ENCODE results near the gene FAM78B.

Gene FAM78B

GRCh38 chr1:166166698-166167571 is at the start of gene FAM78B:
FAM78B (minus strand) TSS chr1:166167001; CDS start chr1:166166248, 753 bp downstream.
- no peak for DNase-seq

- DNase-seq = no peak
Measured at GRCh38 chr1:166202546-166202945, 35.7 kb upstream of the FAM78B start.

- DNase-seq = no peak
Measured at GRCh38 chr1:166200743-166201142, 33.9 kb upstream of the FAM78B start.

- DNase-seq = no peak
Measured at GRCh38 chr1:166197597-166197996, 30.8 kb upstream of the FAM78B start.

- no peak for DNase-seq
Measured at GRCh38 chr1:166197141-166197540, 30.3 kb upstream of the FAM78B start.

- no peak for DNase-seq
Measured at GRCh38 chr1:166193057-166193698, 26.4 kb upstream of the FAM78B start.

- no peak for DNase-seq
Measured at GRCh38 chr1:166190400-166190799, 23.6 kb upstream of the FAM78B start.

GRCh38 chr1:166189126-166189525 is 22.3 kb upstream of the FAM78B start:
- no peak for DNase-seq

GRCh38 chr1:166185526-166185925 is 18.7 kb upstream of the FAM78B start:
- no peak for DNase-seq

GRCh38 chr1:166184897-166185296 is 18.1 kb upstream of the FAM78B start:
- no peak for DNase-seq

- DNase-seq = no peak
Measured at GRCh38 chr1:166184012-166184411, 17.2 kb upstream of the FAM78B start.

GRCh38 chr1:166182281-166182680 is 15.5 kb upstream of the FAM78B start:
- DNase-seq = no peak

- DNase-seq = no peak
Measured at GRCh38 chr1:166176416-166176815, 9.6 kb upstream of the FAM78B start.

- DNase-seq = no peak
Measured at GRCh38 chr1:166175032-166175431, 8.2 kb upstream of the FAM78B start.

GRCh38 chr1:166174108-166174507 is 7.3 kb upstream of the FAM78B start:
- DNase-seq = no peak

- no peak for DNase-seq
Measured at GRCh38 chr1:166172106-166172505, 5.3 kb upstream of the FAM78B start.

- no peak for DNase-seq
Measured at GRCh38 chr1:166170726-166171125, 3.9 kb upstream of the FAM78B start.

GRCh38 chr1:166170075-166170474 is 3.3 kb upstream of the FAM78B start:
- no peak for DNase-seq

GRCh38 chr1:166169182-166169581 is 2.4 kb upstream of the FAM78B start:
- DNase-seq = no peak

GRCh38 chr1:166167572-166167925 is 748 bp upstream of the FAM78B start:
- no peak for DNase-seq

GRCh38 chr1:166166329-166166697 is 488 bp downstream of the FAM78B start:
- DNase-seq = no peak

- no peak for DNase-seq
Measured at GRCh38 chr1:166165661-166166328, 1.0 kb downstream of the FAM78B start.

- no peak for DNase-seq
Measured at GRCh38 chr1:166164995-166165660, 1.7 kb downstream of the FAM78B start.

GRCh38 chr1:166164646-166164994 is 2.2 kb downstream of the FAM78B start:
- DNase-seq = no peak
